Keratinocyte (primary cell): ENCODE results near the gene OR51I2. TPM values are rescaled to one million over a fixed set of nuclear protein-coding genes. Genes with fewer than 3 reads are reported as not detected.

Source experiments
- DNase-seq: peaks from one replicate; pipeline ENCODE4 v3.0.0-alpha.2; 2011; ENCODE audit warnings: low read depth, missing footprints, low spot score
- FAIRE-seq: peaks from 2 replicates; lab custom pipeline; 2011; peaks lifted over from hg19 to GRCh38; lab: Jason Lieb, UNC
- H2AFZ ChIP-seq: 2 replicates; pipeline ENCODE4 v1.6.0; 2012; ENCODE audit warnings: low read length, control low read depth, inconsistent platforms; ENCODE audit not compliant: control insufficient read depth
- H3K27ac ChIP-seq: 2 replicates; pipeline ENCODE4 v1.5.1; 2011; ENCODE audit warnings: low read length; ENCODE audit not compliant: control insufficient read depth, insufficient read depth
- H3K27me3 ChIP-seq: 3 replicates; pipeline ENCODE4 v1.6.0; 2011; ENCODE audit warnings: low read length; ENCODE audit not compliant: control insufficient read depth, insufficient read depth; ENCODE audit errors: extremely low read depth
- H3K36me3 ChIP-seq, 2 experiments: 2 replicates in 1 of 2; 3 replicates in 1 of 2; pipeline ENCODE4 v1.5.1; 2011; ENCODE audit warnings: low read length in 2 of 2, mild to moderate bottlenecking in 1 of 2; ENCODE audit not compliant: control insufficient read depth in 2 of 2, insufficient read depth in 2 of 2; ENCODE audit errors: extremely low read depth in 1 of 2
- H3K4me1 ChIP-seq: 3 replicates; pipeline ENCODE4 v1.5.1; 2011; ENCODE audit warnings: low read length; ENCODE audit not compliant: control insufficient read depth, insufficient read depth; ENCODE audit errors: extremely low read depth
- H3K4me2 ChIP-seq: 3 replicates; pipeline ENCODE4 v1.6.0; 2011; ENCODE audit warnings: low read depth, low read length; ENCODE audit not compliant: control insufficient read depth, insufficient read depth; ENCODE audit errors: extremely low read depth
- H3K4me3 ChIP-seq, 3 experiments: fragments of 200-600 bp in 1 of 3; sonication (generic) in 1 of 3; 2 replicates in 2 of 3; 3 replicates in 1 of 3; pipeline ENCODE4 v1.5.1; 2011 to 2016; ENCODE audit warnings: low read length in 3 of 3, mild to moderate bottlenecking in 3 of 3, control low read depth in 2 of 3, inconsistent platforms in 1 of 3, low read depth in 1 of 3, mixed read lengths in 1 of 3, mixed run types in 1 of 3, moderate library complexity in 1 of 3; ENCODE audit not compliant: control insufficient read depth in 2 of 3, insufficient read depth in 2 of 3; ENCODE audit errors: extremely low read depth in 1 of 3
- H3K79me2 ChIP-seq: 2 replicates; pipeline ENCODE4 v1.6.0; 2012; ENCODE audit warnings: low read length; ENCODE audit not compliant: control insufficient read depth, insufficient read depth
- H3K9ac ChIP-seq: 3 replicates; pipeline ENCODE4 v1.6.0; 2011; ENCODE audit warnings: low read length; ENCODE audit not compliant: control insufficient read depth, insufficient read depth; ENCODE audit errors: extremely low read depth
- H3K9me1 ChIP-seq: 3 replicates; pipeline ENCODE4 v1.6.0; 2011; ENCODE audit warnings: low read length; ENCODE audit not compliant: control insufficient read depth, insufficient read depth; ENCODE audit errors: extremely low read depth
- H3K9me3 ChIP-seq: 2 replicates; pipeline ENCODE4 v1.5.1; 2012; ENCODE audit warnings: low read depth, low read length; ENCODE audit not compliant: control insufficient read depth
- H4K20me1 ChIP-seq: 3 replicates; pipeline ENCODE4 v1.6.0; 2011; ENCODE audit warnings: low read length; ENCODE audit not compliant: control insufficient read depth, insufficient read depth; ENCODE audit errors: extremely low read depth
- CTCF ChIP-seq, 3 experiments: IDR thresholded peaks in 1 of 3; conservative IDR thresholded peaks in 1 of 3; optimal IDR thresholded peaks in 1 of 3; 2 replicates in 2 of 3; 3 replicates in 1 of 3; pipeline versions ENCODE3 to v1.5.1; 2011; ENCODE audit warnings: low read length in 3 of 3, mild to moderate bottlenecking in 3 of 3, moderate library complexity in 2 of 3, control low read depth in 1 of 3, inconsistent platforms in 1 of 3; ENCODE audit not compliant: insufficient read depth in 2 of 3; ENCODE audit errors: extremely low read depth in 1 of 3
- EZH2 ChIP-seq: IDR thresholded peaks from one replicate; pipeline ENCODE4 v1.6.1; 2012; ENCODE audit warnings: inconsistent platforms, mild to moderate bottlenecking, low read length, moderate library complexity
- dilution Hi-C: fragments of 300-500 bp; cut with MboI; formaldehyde crosslinking; loops from one replicate; pipeline ENCODE4 v1.7.0; 2020; ENCODE audit warnings: low sequenced_read_pairs; ENCODE audit not compliant: extremely low pct_ligation_motif_present
- polyA plus RNA-seq, 5 experiments: library from polyadenylated mRNA; depleted of rRNA in 3 of 5; stranded (reverse) in 3 of 5; stranded (forward) in 1 of 5; unstranded in 1 of 5; fragments of >200 nt; gene quantifications; 1 replicate in 1 of 5; 2 replicates in 3 of 5; 3 replicates in 1 of 5; pipeline versions ENCODE4 v1.2.1 to v1.2.3, GENCODE V29; 2011 to 2012; ENCODE audit warnings: missing spikeins in 2 of 5, low read depth in 1 of 5, low replicate concordance in 1 of 5

OR51I2 gene
- polyA plus RNA-seq, 1 donor (not counting 4 experiments of a cell fraction or from before 2014, with no cell fraction given), result not detected

- Histone ChIP-seq H3K27ac (no peak overlapping the region), H4K20me1 (no peaks in the 10 kb centered on the region), H3K4me2 (no peak overlapping the region), H3K4me1 (no peaks in the 10 kb centered on the region), H3K79me2 (no peaks in the 10 kb centered on the region), H3K4me3 (no peak overlapping the region), H2AFZ (no peak overlapping the region), H3K27me3 (no peaks in the 10 kb centered on the region), H3K9me1 (no peaks in the 10 kb centered on the region), H3K9me3 (no peaks in the 10 kb centered on the region), H3K9ac (no peak overlapping the region), H3K36me3 (no peaks in the 10 kb centered on the region)
- TF ChIP-seq EZH2, result no peak
- no peak for TF ChIP-seq CTCF (optimal IDR thresholded peaks at IDR 0.05 in 1 of 3, IDR thresholded peaks at IDR 0.05 in 1 of 3, conservative IDR thresholded peaks at IDR 0.05 in 1 of 3; ENCODE audit: extremely low read depth in 1 of 3, insufficient read depth in 2 of 3, low read length in 3 of 3)
- dilution Hi-C loops, result no loop called here
- no peak for DNase-seq
- no peak for FAIRE-seq
Observed at GRCh38 chr11:5443835-5444393, 5.2 kb upstream of the OR51I2 start.

GRCh38 chr11:5449432-5449831 lies 309 bp downstream of the OR51I2 start:
- Histone ChIP-seq H3K4me3 (no peak overlapping the region), H3K9me1 (no peaks in the 10 kb centered on the region), H2AFZ (no peak overlapping the region), H3K4me2 (no peak overlapping the region), H3K79me2 (no peaks in the 10 kb centered on the region), H3K36me3 (no peaks in the 10 kb centered on the region), H4K20me1 (no peaks in the 10 kb centered on the region), H3K9me3 (no peaks in the 10 kb centered on the region), H3K4me1 (no peaks in the 10 kb centered on the region), H3K27me3 (no peaks in the 10 kb centered on the region), H3K27ac (no peak overlapping the region), H3K9ac (no peak overlapping the region)
- FAIRE-seq (no peak), DNase-seq (no peak)
- TF ChIP-seq EZH2, result no peak
- no peak for TF ChIP-seq CTCF (optimal IDR thresholded peaks at IDR 0.05 in 1 of 3, IDR thresholded peaks at IDR 0.05 in 1 of 3, conservative IDR thresholded peaks at IDR 0.05 in 1 of 3; ENCODE audit: extremely low read depth in 1 of 3, insufficient read depth in 2 of 3, low read length in 3 of 3)
- dilution Hi-C loops, result no loop called here
